CD4-positive, alpha-beta memory T cell (primary cell): ENCODE data around the gene CYB5RL. TPM values are rescaled to one million over a fixed set of nuclear protein-coding genes. Genes with fewer than 3 reads are reported as not detected.

Experiments used
- CTCF ChIA-PET: fragments of 350-600 bp; sonication (Branson Sonifier 250); formaldehyde crosslinking; loops from one replicate; lab custom pipeline; 2021; ENCODE audit warnings: inconsistent platforms; ENCODE audit not compliant: partially characterized antibody; lab: Charles Lee
- POLR2A ChIA-PET: fragments of 350-600 bp; sonication (Branson Sonifier 250); formaldehyde crosslinking; loops from one replicate; lab custom pipeline; 2021; ENCODE audit not compliant: partially characterized antibody; lab: Charles Lee
- DNase-seq, 5 donors: peaks; one replicate each; pipeline versions ENCODE4 v3.0.0 to v3.0.0-alpha.2; 2020 to 2022; ENCODE audit warnings: mixed read lengths in 1 of 5
- H3K27ac ChIP-seq: one replicate; pipeline ENCODE4 v1.7.0; 2013; ENCODE audit warnings: low read depth, low read length
- H3K27me3 ChIP-seq: 2 replicates; pipeline ENCODE4 v1.7.0; 2013; ENCODE audit warnings: mild to moderate bottlenecking, low read length, moderate library complexity; ENCODE audit not compliant: insufficient read depth
- H3K36me3 ChIP-seq: 2 replicates; pipeline ENCODE4 v1.7.0; 2013; ENCODE audit warnings: mild to moderate bottlenecking, low read length, moderate library complexity; ENCODE audit not compliant: insufficient read depth
- H3K4me1 ChIP-seq: 2 replicates; pipeline ENCODE4 v1.7.0; 2013; ENCODE audit warnings: mild to moderate bottlenecking, low read length, moderate library complexity; ENCODE audit not compliant: insufficient read depth
- H3K4me3 ChIP-seq, 2 donors: one replicate each; pipeline ENCODE4 v1.7.0; 2013; ENCODE audit warnings: low read length in 2 of 2, mild to moderate bottlenecking in 1 of 2
- H3K9me3 ChIP-seq, 2 donors: one replicate each; pipeline ENCODE4 v1.7.0; 2013; ENCODE audit warnings: low read length in 2 of 2, control low read depth in 1 of 2; ENCODE audit not compliant: control insufficient read depth in 1 of 2
- H3K27ac Mint-ChIP-seq, 7 donors: one replicate each; pipeline ENCODE4 v1.8.0; 2020 to 2021; ENCODE audit warnings: mixed read lengths in 7 of 7, mild to moderate bottlenecking in 6 of 7, inconsistent platforms in 3 of 7, moderate library complexity in 3 of 7
- H3K27me3 Mint-ChIP-seq, 2 donors: one replicate each; pipeline ENCODE4 v1.8.0; 2020 to 2021; ENCODE audit warnings: mixed read lengths in 2 of 2
- H3K36me3 Mint-ChIP-seq, 2 donors: one replicate each; pipeline ENCODE4 v1.8.0; 2020 to 2021; ENCODE audit warnings: mixed read lengths in 2 of 2, inconsistent platforms in 1 of 2, mild to moderate bottlenecking in 1 of 2
- H3K4me1 Mint-ChIP-seq, 4 donors: one replicate each; pipeline ENCODE4 v1.8.0; 2020 to 2021; ENCODE audit warnings: mixed read lengths in 4 of 4, mild to moderate bottlenecking in 1 of 4
- H3K4me3 Mint-ChIP-seq, 8 donors: one replicate each; pipeline ENCODE4 v1.8.0; 2020 to 2021; ENCODE audit warnings: mixed read lengths in 8 of 8, mild to moderate bottlenecking in 7 of 8, moderate library complexity in 6 of 8, inconsistent platforms in 3 of 8
- H3K9me3 Mint-ChIP-seq, 8 donors: one replicate each; pipeline ENCODE4 v1.8.0; 2020 to 2021; ENCODE audit warnings: mixed read lengths in 8 of 8, mild to moderate bottlenecking in 5 of 8, inconsistent platforms in 3 of 8, moderate library complexity in 1 of 8
- intact Hi-C: fragments of 100-400 bp; cut with micrococcal nuclease; formaldehyde crosslinking; loops from one replicate; pipeline ENCODE4 v1.15.1; 2023
- polyA plus RNA-seq, 2 donors: library from polyadenylated mRNA; unstranded; fragments of 300-500 nt; fragmentation: Illumina TruSeq; gene quantifications; one replicate each; pipeline ENCODE4 v1.2.3, GENCODE V29; 2021
- total RNA-seq, 2 experiments: library from RNA; stranded (reverse); gene quantifications; one replicate each; pipeline ENCODE4 v1.2.3, GENCODE V29; 2021

Gene CYB5RL
- total and polyA plus RNA-seq, 4 experiments from 2014 or later = 1.3 to 10.7 (median 7.5) TPM

DNA sequence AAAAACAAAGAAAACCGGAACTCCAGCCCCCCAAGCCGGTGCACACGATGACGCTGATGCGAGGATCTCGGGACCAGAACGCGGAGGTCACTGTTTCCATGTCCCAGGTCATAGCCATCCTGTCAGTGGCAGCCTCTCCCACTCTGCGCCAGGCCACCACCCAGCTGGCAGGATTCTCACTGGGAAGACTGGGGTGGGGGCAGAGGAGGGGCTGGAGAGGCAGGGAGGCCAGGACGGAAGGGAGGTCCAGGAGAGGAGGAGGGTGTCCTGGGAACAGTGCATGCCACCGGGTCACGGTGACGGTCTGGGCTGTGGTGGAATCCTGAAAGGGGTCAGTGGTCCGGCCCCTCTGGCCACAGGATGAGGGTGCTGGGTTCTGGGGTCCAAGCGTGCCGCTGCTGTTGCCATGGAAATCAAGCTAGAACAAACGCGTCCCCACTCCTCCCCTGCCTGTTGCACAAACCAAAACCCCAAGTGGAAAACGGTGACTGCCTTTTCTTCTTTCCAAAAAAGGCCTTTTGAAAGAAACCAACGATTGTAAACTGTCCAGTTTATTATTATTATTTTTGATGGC, 26.2 kb upstream of the CYB5RL start:
- CTCF ChIA-PET = no interaction called here
- Histone ChIP-seq H3K9me3 (no peaks in the 10 kb centered on the region), H3K4me3 (no peak overlapping the region), H3K36me3 (no peaks in the 10 kb centered on the region), H3K27me3 (no peaks in the 10 kb centered on the region), H3K27ac (no peak overlapping the region), H3K4me1 (peaks cover 14% of the 10 kb centered on the region)
- Mint-ChIP-seq H3K36me3 (peaks cover 14 to 35% of the 10 kb centered on the region in 2 donors), H3K4me3 (no peak overlapping the region), H3K9me3 (peaks cover 0 to 2% (median 0%) of the 10 kb centered on the region in 8 donors), H3K27me3 (no peaks in the 10 kb centered on the region), H3K27ac (peak overlapping the region in 3 of 7 donors; percentile 9 to 77 (median 12)), H3K4me1 (peaks cover 6 to 26% (median 19%) of the 10 kb centered on the region in 4 donors)
- intact Hi-C loops = no loop called here
- POLR2A ChIA-PET = interaction anchor here (0.6 kb wide), 1 partner anchor 86 kb away, joined by 4 read pairs; no protein-coding TSS in a partner anchor
- no peak for DNase-seq

- H3K27ac Mint-ChIP-seq = peak overlapping the region in 5 of 7 donors; percentile 1 to 77 (median 43)
Observed at GRCh38 chr1:54225378-54225777, 25.5 kb upstream of the CYB5RL start.

GRCh38 chr1:54224233-54224632, 24.4 kb upstream of the CYB5RL start:
- Mint-ChIP-seq H3K27ac (peak overlapping the region in 5 of 7 donors; percentile 39 to 68 (median 57)), H3K4me1 (peaks cover 1 to 14% (median 5%) of the 10 kb centered on the region in 4 donors), H3K9me3 (no peaks in the 10 kb centered on the region), H3K4me3 (no peak overlapping the region), H3K36me3 (peaks cover 17 to 41% of the 10 kb centered on the region in 2 donors), H3K27me3 (no peaks in the 10 kb centered on the region)
- POLR2A ChIA-PET = no interaction called here
- Histone ChIP-seq H3K27ac (no peak overlapping the region), H3K4me1 (no peaks in the 10 kb centered on the region), H3K4me3 (no peak overlapping the region), H3K9me3 (no peaks in the 10 kb centered on the region), H3K27me3 (no peaks in the 10 kb centered on the region), H3K36me3 (peaks cover 5% of the 10 kb centered on the region)
- no peak for DNase-seq
- intact Hi-C loops = no loop called here
- CTCF ChIA-PET = no interaction called here

More at GRCh38 chr1:54225378-54225777, 25.5 kb upstream of the CYB5RL start:
- ChIA-PET CTCF (no interaction called here), POLR2A (no interaction called here)
- no peaks in the 10 kb centered on the region for H3K27me3 Mint-ChIP-seq
- peaks cover 0 to 2% (median 0%) of the 10 kb centered on the region in 8 donors for H3K9me3 Mint-ChIP-seq
- DNase-seq = no peak
- Histone ChIP-seq H3K4me3 (no peak overlapping the region), H3K27ac (no peak overlapping the region), H3K9me3 (no peaks in the 10 kb centered on the region), H3K36me3 (no peaks in the 10 kb centered on the region), H3K4me1 (peaks cover 7% of the 10 kb centered on the region), H3K27me3 (no peaks in the 10 kb centered on the region)
- intact Hi-C loops = no loop called here
- no peak overlapping the region for H3K4me3 Mint-ChIP-seq
- H3K36me3 Mint-ChIP-seq = peaks cover 14 to 35% of the 10 kb centered on the region in 2 donors
- peaks cover under 1 to 19% (median 12%) of the 10 kb centered on the region in 4 donors for H3K4me1 Mint-ChIP-seq

DNA sequence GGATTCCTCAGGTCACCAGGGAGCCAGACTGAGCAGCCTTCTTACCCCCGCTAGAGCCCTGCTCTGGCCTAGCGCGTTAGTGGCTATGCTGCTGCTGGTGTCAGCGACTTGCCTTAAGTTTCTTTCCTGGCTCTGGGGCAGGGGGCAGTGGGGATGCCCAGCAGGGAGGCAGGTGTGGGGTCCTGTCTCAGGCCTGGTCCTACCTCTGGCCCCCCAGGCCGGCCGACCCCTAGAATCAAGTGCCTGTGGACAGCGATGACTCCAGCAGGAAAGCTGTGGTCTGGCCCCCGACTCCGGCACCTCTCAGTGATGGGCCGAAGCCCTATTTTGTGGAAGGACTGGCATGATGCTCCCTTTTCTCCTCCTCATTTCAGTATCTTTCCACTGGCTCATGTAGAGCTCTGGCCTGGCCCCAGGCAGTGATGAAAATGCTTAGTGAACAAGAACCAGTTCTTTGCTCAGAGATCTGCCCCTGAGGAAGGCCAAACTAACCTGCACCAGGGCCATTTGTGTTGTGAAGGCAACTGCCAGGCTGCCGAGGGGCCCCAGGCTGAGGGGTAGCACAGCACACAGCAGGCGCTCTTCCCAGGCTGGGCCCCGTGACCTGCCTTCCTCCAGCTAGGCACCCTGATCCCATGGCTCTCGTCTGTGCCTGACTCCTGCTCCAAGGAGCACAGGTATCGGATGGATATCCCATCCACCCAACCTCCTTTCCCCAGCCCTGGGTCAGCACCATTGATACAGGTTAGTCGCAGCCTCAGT, 23.8 kb upstream of the CYB5RL start:
- no peak overlapping the region for H3K4me3 ChIP-seq
- no peaks in the 10 kb centered on the region for H3K27me3 Mint-ChIP-seq
- intact Hi-C loops = no loop called here
- peaks cover 1 to 15% (median 3%) of the 10 kb centered on the region in 4 donors for H3K4me1 Mint-ChIP-seq
- H3K4me3 Mint-ChIP-seq = no peak overlapping the region
- H3K9me3 Mint-ChIP-seq = no peaks in the 10 kb centered on the region
- CTCF ChIA-PET = no interaction called here
- peak overlapping the region in 2 of 7 donors; percentile 57 to 68 for H3K27ac Mint-ChIP-seq
- H3K9me3 ChIP-seq = no peaks in the 10 kb centered on the region
- H3K36me3 Mint-ChIP-seq = peaks cover 19 to 46% of the 10 kb centered on the region in 2 donors
- H3K27me3 ChIP-seq = no peaks in the 10 kb centered on the region
- POLR2A ChIA-PET = no interaction called here
- no peaks in the 10 kb centered on the region for H3K4me1 ChIP-seq
- H3K27ac ChIP-seq = no peak overlapping the region
- H3K36me3 ChIP-seq = peaks cover 11% of the 10 kb centered on the region
- DNase-seq = no peak

GRCh38 chr1:54222711-54223110, 22.9 kb upstream of the CYB5RL start:
- H3K27me3 Mint-ChIP-seq = no peaks in the 10 kb centered on the region
- ChIA-PET POLR2A (no interaction called here), CTCF (no interaction called here)
- no peaks in the 10 kb centered on the region for H3K4me1 ChIP-seq
- intact Hi-C loops = no loop called here
- peaks cover 21 to 55% of the 10 kb centered on the region in 2 donors for H3K36me3 Mint-ChIP-seq
- no peak overlapping the region for H3K4me3 ChIP-seq
- H3K27me3 ChIP-seq = no peaks in the 10 kb centered on the region
- H3K27ac Mint-ChIP-seq = peak overlapping the region in 3 of 7 donors; percentile 25 to 79 (median 71)
- no peak for DNase-seq
- H3K4me1 Mint-ChIP-seq = peaks cover 1 to 16% (median 5%) of the 10 kb centered on the region in 4 donors
- H3K36me3 ChIP-seq = peaks cover 20% of the 10 kb centered on the region
- H3K9me3 Mint-ChIP-seq = no peaks in the 10 kb centered on the region
- no peaks in the 10 kb centered on the region for H3K9me3 ChIP-seq
- H3K27ac ChIP-seq = no peak overlapping the region
- no peak overlapping the region for H3K4me3 Mint-ChIP-seq

GRCh38 chr1:54221867-54222484, 22.1 kb upstream of the CYB5RL start:
- Histone ChIP-seq H3K36me3 (peaks cover 28% of the 10 kb centered on the region), H3K27ac (no peak overlapping the region), H3K4me3 (no peak overlapping the region), H3K9me3 (no peaks in the 10 kb centered on the region), H3K4me1 (no peaks in the 10 kb centered on the region), H3K27me3 (no peaks in the 10 kb centered on the region)
- H3K4me3 Mint-ChIP-seq = no peak overlapping the region
- POLR2A ChIA-PET = interaction anchor here (0.7 kb wide), 1 partner anchor 183 kb away, joined by 3 read pairs; no protein-coding TSS in a partner anchor
- peaks cover 1 to 18% (median 5%) of the 10 kb centered on the region in 4 donors for H3K4me1 Mint-ChIP-seq
- DNase-seq = no peak
- peaks cover 27 to 60% of the 10 kb centered on the region in 2 donors for H3K36me3 Mint-ChIP-seq
- CTCF ChIA-PET = no interaction called here
- no peaks in the 10 kb centered on the region for H3K9me3 Mint-ChIP-seq
- H3K27ac Mint-ChIP-seq = peak overlapping the region in 2 of 7 donors; percentile 36 to 71
- no peaks in the 10 kb centered on the region for H3K27me3 Mint-ChIP-seq
- intact Hi-C loops = no loop called here
